IMR-90 (cell line): Measurements from ENCODE around the gene DHRS13. TPM values are rescaled to one million over a fixed set of nuclear protein-coding genes. Genes with fewer than 3 reads are reported as not detected.

Source experiments
- ATAC-seq: fragments of 200-7000 bp; cut with Tn5 transposase; 2 replicates; pipeline ENCODE4 v1.9.1; 2020; ENCODE audit warnings: low read depth, mild to moderate bottlenecking, moderate library complexity
- BruUV-seq: library from RNA; stranded (reverse); fragments of 400-500 nt; replicated peaks from 2 replicates; lab custom pipeline; 2021; lab: Mats Ljungman, UMichigan
- CTCF ChIA-PET: fragments of 300-600 bp; formaldehyde crosslinking; extraction: SDS; loops from one replicate; lab custom pipeline; 2021; ENCODE audit warnings: antibody characterized with exemption; lab: Yijun Ruan, JAX
- POLR2A ChIA-PET: fragments of 300-600 bp; sonication (Branson Sonifier 250); formaldehyde crosslinking; loops from one replicate; lab custom pipeline; 2022; ENCODE audit warnings: antibody characterized with exemption; ENCODE audit not compliant: unreplicated experiment; lab: Charles Lee
- DNase-seq: peaks from one replicate; pipeline ENCODE4 v3.0.0; 2013
- H2AFZ ChIP-seq: replicated peaks from 2 replicates; pipeline ENCODE3; 2013; ENCODE audit warnings: low read length, mild to moderate bottlenecking; ENCODE audit not compliant: poor library complexity
- H2AK5ac ChIP-seq: 2 replicates; pipeline ENCODE4 v1.6.1; 2013; ENCODE audit warnings: low read depth, low read length, inconsistent platforms
- H2AK9ac ChIP-seq: replicated peaks from 2 replicates; pipeline ENCODE3; 2013; ENCODE audit warnings: mild to moderate bottlenecking, low read depth, low read length, moderate library complexity; ENCODE audit not compliant: poor library complexity
- H2BK120ac ChIP-seq: 2 replicates; pipeline ENCODE4 v1.6.1; 2013; ENCODE audit warnings: low read depth, low read length, inconsistent platforms
- H2BK15ac ChIP-seq: 3 replicates; pipeline ENCODE4 v1.6.1; 2013; ENCODE audit warnings: low read depth, low read length, inconsistent platforms
- H2BK20ac ChIP-seq: 2 replicates; pipeline ENCODE4 v1.6.1; 2013; ENCODE audit warnings: low read depth, mild to moderate bottlenecking, inconsistent platforms, low read length, moderate library complexity
- H2BK5ac ChIP-seq: 2 replicates; pipeline ENCODE4 v1.6.1; 2013; ENCODE audit warnings: mild to moderate bottlenecking, low read depth, low read length, inconsistent platforms; ENCODE audit not compliant: poor library complexity, severe bottlenecking
- H3K14ac ChIP-seq: replicated peaks from 2 replicates; pipeline ENCODE4 v1.6.1; 2013; ENCODE audit warnings: low read depth, low read length, inconsistent platforms
- H3K18ac ChIP-seq: 2 replicates; pipeline ENCODE4 v1.6.1; 2013; ENCODE audit warnings: low read depth, low read length, control low read depth
- H3K23ac ChIP-seq: 2 replicates; pipeline ENCODE4 v1.6.1; 2013; ENCODE audit warnings: low read depth, low read length, inconsistent platforms
- H3K27ac ChIP-seq: 2 replicates; pipeline ENCODE4 v1.5.1; 2013; ENCODE audit warnings: mild to moderate bottlenecking, control low read depth, low read length; ENCODE audit not compliant: insufficient read depth
- H3K27me3 ChIP-seq: 2 replicates; pipeline ENCODE4 v1.6.1; 2013; ENCODE audit warnings: low read length; ENCODE audit not compliant: control insufficient read depth, insufficient read depth
- H3K36me3 ChIP-seq: 2 replicates; pipeline ENCODE4 v1.6.1; 2013; ENCODE audit warnings: low read length, mixed read lengths; ENCODE audit not compliant: control insufficient read depth, insufficient read depth
- H3K4ac ChIP-seq: 2 replicates; pipeline ENCODE4 v1.6.1; 2013; ENCODE audit warnings: low read depth, low read length, inconsistent platforms
- H3K4me1 ChIP-seq: 2 replicates; pipeline ENCODE4 v1.6.1; 2013; ENCODE audit warnings: low read length, mixed read lengths; ENCODE audit not compliant: control insufficient read depth, insufficient read depth
- H3K4me2 ChIP-seq: 2 replicates; pipeline ENCODE4 v1.6.1; 2013; ENCODE audit warnings: low read depth, mild to moderate bottlenecking, control low read depth, low read length, moderate library complexity
- H3K4me3 ChIP-seq: 2 replicates; pipeline ENCODE4 v1.5.1; 2013; ENCODE audit warnings: low read depth, mild to moderate bottlenecking, control low read depth, low read length, moderate library complexity; ENCODE audit not compliant: insufficient read depth
- H3K56ac ChIP-seq: 2 replicates; pipeline ENCODE4 v1.6.1; 2013; ENCODE audit warnings: low read length, inconsistent platforms; ENCODE audit not compliant: insufficient read depth; ENCODE audit errors: extremely low read depth
- H3K79me1 ChIP-seq, 2 experiments: 2 replicates each; pipeline ENCODE4 v1.6.1; 2013; ENCODE audit warnings: low read length in 2 of 2, inconsistent platforms in 1 of 2, low read depth in 1 of 2
- H3K9ac ChIP-seq: 2 replicates; pipeline ENCODE4 v1.6.1; 2013; ENCODE audit warnings: low read depth, low read length, control low read depth
- H3K9me1 ChIP-seq: 2 replicates; pipeline ENCODE4 v1.6.1; 2013; ENCODE audit warnings: low read length, inconsistent platforms; ENCODE audit not compliant: insufficient read depth
- H3K9me3 ChIP-seq: 2 replicates; pipeline ENCODE4 v1.6.1; 2013; ENCODE audit warnings: low read length; ENCODE audit not compliant: control insufficient read depth, insufficient read depth
- H4K20me1 ChIP-seq: 2 replicates; pipeline ENCODE4 v1.6.1; 2013; ENCODE audit warnings: low read length, inconsistent platforms; ENCODE audit not compliant: insufficient read depth
- H4K5ac ChIP-seq: 2 replicates; pipeline ENCODE4 v1.6.1; 2013; ENCODE audit warnings: mild to moderate bottlenecking, low read depth, low read length, control low read depth
- H4K8ac ChIP-seq, 2 experiments: 2 replicates each; pipeline ENCODE4 v1.6.1; 2013; ENCODE audit warnings: low read depth in 2 of 2, low read length in 2 of 2, control low read depth in 1 of 2, inconsistent platforms in 1 of 2
- H4K91ac ChIP-seq: 2 replicates; pipeline ENCODE4 v1.6.1; 2013; ENCODE audit warnings: low read depth, low read length, inconsistent platforms; ENCODE audit not compliant: insufficient read depth
- MAFK ChIP-seq: IDR thresholded peaks from 2 replicates; pipeline ENCODE4 v1.6.1; 2012; ENCODE audit warnings: low read depth, low read length, improper control_type of control experiment
- RAD21 ChIP-seq: IDR thresholded peaks from 2 replicates; pipeline ENCODE4 v1.6.1; 2012; ENCODE audit warnings: low read length, improper control_type of control experiment
- USF2 ChIP-seq: fragments of 150-350 bp; IDR thresholded peaks from 2 replicates; pipeline ENCODE4 v1.6.1; 2017; ENCODE audit warnings: mild to moderate bottlenecking, antibody characterized with exemption, low read length, low read depth
- WGBS, 2 experiments: methylation state at CpG; one replicate each; pipeline versions ENCODE4 v1.1.5 to v1.1.7; 2013; ENCODE audit warnings: missing lambda C conversion rate in 2 of 2; ENCODE audit not compliant: insufficient read length in 1 of 2; ENCODE audit errors: extremely low coverage in 2 of 2; 5-methylcytosine and 5-hydroxymethylcytosine counted together
- dilution Hi-C: fragments of 300-500 bp; cut with HindIII; formaldehyde crosslinking; loops from one replicate; pipeline ENCODE4 v1.14.3; 2018; ENCODE audit warnings: low sequenced_read_pairs; ENCODE audit not compliant: unreplicated experiment
- in situ Hi-C: fragments of 300-500 bp; cut with MboI; formaldehyde crosslinking; loops from 3 replicates; pipeline ENCODE4 v1.14.3; 2019; ENCODE audit warnings: low sequenced_read_pairs, inconsistent platforms, mixed read lengths
- intact Hi-C: fragments of 100-400 bp; cut with micrococcal nuclease; formaldehyde crosslinking; loops from 2 replicates; pipeline ENCODE4 v1.10.0; 2022
- polyA plus RNA-seq, 3 experiments: library from polyadenylated mRNA; depleted of rRNA; stranded (reverse); fragments of >200 nt; gene quantifications; 2 replicates each; pipeline ENCODE4 v1.2.3, GENCODE V29; 2012; ENCODE audit warnings: low replicate concordance in 1 of 3
- total RNA-seq: library from RNA; depleted of rRNA; stranded (reverse); fragments of >200 nt; gene quantifications from 2 replicates; pipeline ENCODE4 v1.2.3, GENCODE V29; 2012

Gene DHRS13
- total and polyA plus RNA-seq, 2 of the 4 experiments (the other 2 are of a cell fraction) = 2.7 to 3.9 TPM

GRCh38 chr17:28875848-28876550 is 26.9 kb downstream of the DHRS13 start:
- H3K9me1 ChIP-seq = no peaks in the 10 kb centered on the region
- no peak overlapping the region for H3K9ac ChIP-seq
- H3K4ac ChIP-seq = no peak overlapping the region
- no peak overlapping the region for H2AK9ac ChIP-seq
- H2BK120ac ChIP-seq = no peak overlapping the region
- in situ Hi-C loops = no loop called here
- H4K8ac ChIP-seq = no peak overlapping the region
- no peak overlapping the region for H3K27ac ChIP-seq
- ChIA-PET CTCF (no interaction called here), POLR2A (no interaction called here)
- no peak overlapping the region for H2AK5ac ChIP-seq
- no peak overlapping the region for H3K56ac ChIP-seq
- BruUV-seq = no TSS peak
- H3K18ac ChIP-seq = no peak overlapping the region
- no peak overlapping the region for H3K4me2 ChIP-seq
- H3K36me3 ChIP-seq = peaks cover 23% of the 10 kb centered on the region
- dilution Hi-C loops = no loop called here
- ATAC-seq (no peak), DNase-seq (no peak)
- no peak overlapping the region for H3K4me3 ChIP-seq
- H4K5ac ChIP-seq = no peak overlapping the region
- H2BK5ac ChIP-seq = no peak overlapping the region
- H2BK20ac ChIP-seq = no peak overlapping the region
- no peak overlapping the region for H3K14ac ChIP-seq
- no peaks in the 10 kb centered on the region for H3K27me3 ChIP-seq
- intact Hi-C loops = no loop called here
- no peaks in the 10 kb centered on the region for H4K20me1 ChIP-seq
- H2BK15ac ChIP-seq = no peak overlapping the region
- no peak overlapping the region for H2AFZ ChIP-seq
- no CpG with 5 or more reads among the region's 1 CpG for WGBS, 2 experiments
- no peak overlapping the region for H4K91ac ChIP-seq
- H3K9me3 ChIP-seq = no peaks in the 10 kb centered on the region
- H3K79me1 ChIP-seq = no peaks in the 10 kb centered on the region
- no peak overlapping the region for H3K23ac ChIP-seq
- H3K4me1 ChIP-seq = no peaks in the 10 kb centered on the region
- no peak for TF ChIP-seq RAD21
- no peak for TF ChIP-seq USF2
- no peak for TF ChIP-seq MAFK
